HG03108 (cell line): ENCODE measurements around the gene PRKCA.
"Not testable (repeated sequence)": the region's sequence is repeated elsewhere in the genome, so short reads cannot be mapped to it uniquely, and the experiment has no call there.

ENCODE experiments used
- ATAC-seq: cut with Tn5 transposase; IDR thresholded peaks from one replicate; pipeline ENCODE4 v1.9.1; 2021; ENCODE audit warnings: moderate library complexity; ENCODE audit not compliant: unreplicated experiment

PRKCA gene

GRCh38 chr17:66593116-66593515 lies 290.7 kb downstream of the PRKCA start:
- ATAC-seq = no peak

GRCh38 chr17:66595893-66596292 lies 293.5 kb downstream of the PRKCA start:
- no peak for ATAC-seq

- ATAC-seq = no peak
These were observed 300.4 kb downstream of the PRKCA start for GRCh38 chr17:66602659-66603384.

- ATAC-seq = no peak
These were observed 302.0 kb downstream of the PRKCA start for GRCh38 chr17:66604376-66604775.

GRCh38 chr17:66605541-66605940 lies 303.1 kb downstream of the PRKCA start:
- ATAC-seq = no peak

GRCh38 chr17:66610361-66611133 lies 308.1 kb downstream of the PRKCA start:
- no peak for ATAC-seq

- no peak for ATAC-seq
These were observed 309.0 kb downstream of the PRKCA start for GRCh38 chr17:66611397-66611796.

- ATAC-seq = no peak
These were observed 310.6 kb downstream of the PRKCA start for GRCh38 chr17:66612993-66613392.

GRCh38 chr17:66614469-66614868 lies 312.1 kb downstream of the PRKCA start:
- no peak for ATAC-seq

GRCh38 chr17:66619206-66619605 lies 316.8 kb downstream of the PRKCA start:
- no peak for ATAC-seq

- no peak for ATAC-seq
These were observed 318.1 kb downstream of the PRKCA start for GRCh38 chr17:66620528-66620927.

- not testable (repeated sequence) for ATAC-seq
These were observed 322.2 kb downstream of the PRKCA start for GRCh38 chr17:66624630-66625029.

- no peak for ATAC-seq
These were observed 322.9 kb downstream of the PRKCA start for GRCh38 chr17:66625311-66625767.

- no peak for ATAC-seq
These were observed 325.6 kb downstream of the PRKCA start for GRCh38 chr17:66627985-66628384.

GRCh38 chr17:66629762-66630161 lies 327.3 kb downstream of the PRKCA start:
- ATAC-seq = no peak

GRCh38 chr17:66630379-66630778 lies 328.0 kb downstream of the PRKCA start:
- no peak for ATAC-seq

- ATAC-seq = no peak
These were observed 328.5 kb downstream of the PRKCA start for GRCh38 chr17:66630828-66631472.

- ATAC-seq = no peak
These were observed 330.3 kb downstream of the PRKCA start for GRCh38 chr17:66632731-66633130.

GRCh38 chr17:66633317-66633965 lies 331.0 kb downstream of the PRKCA start:
- ATAC-seq = no peak

- ATAC-seq = no peak
These were observed 331.8 kb downstream of the PRKCA start for GRCh38 chr17:66634193-66634592.

GRCh38 chr17:66635386-66636045 lies 333.1 kb downstream of the PRKCA start:
- no peak for ATAC-seq
